ENCODE data around the gene CCDC107.
"Not testable (repeated sequence)": the region's sequence is repeated elsewhere in the genome, so short reads cannot be mapped to it uniquely, and the experiment has no call there.

Gene CCDC107

GRCh38 chr9:35658137-35658967 is at the start of gene CCDC107:
Gene CCDC107 (plus strand): TSS chr9:35658292. CDS start chr9:35658380, 88 bp downstream.
- DNase-seq: peak; percentile 93

- peak; percentile 82 for DNase-seq
These were observed 48.9 kb upstream of the CCDC107 start for GRCh38 chr9:35609001-35609819.

DNA sequence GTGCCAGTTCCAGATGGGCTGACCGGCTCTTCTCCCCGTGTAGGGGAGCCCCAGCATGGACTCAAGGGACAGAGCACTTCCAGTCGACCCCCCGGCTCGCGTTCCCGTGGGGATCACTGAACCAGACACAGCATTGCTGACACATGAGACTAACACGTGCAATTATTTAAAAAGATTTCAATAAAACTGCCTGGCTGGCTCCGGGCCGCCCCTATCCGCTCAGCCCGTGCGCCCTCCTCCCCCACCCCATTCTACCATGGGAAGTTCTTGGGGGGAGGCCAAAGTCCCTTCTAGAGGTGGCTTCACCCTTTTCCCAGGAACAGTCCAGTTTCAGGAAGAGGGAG is 48.3 kb upstream of the CCDC107 start:
- peak; percentile 31 for DNase-seq

- peak; percentile 31 for DNase-seq
These were observed 46.8 kb upstream of the CCDC107 start for GRCh38 chr9:35611230-35611797.

DNA sequence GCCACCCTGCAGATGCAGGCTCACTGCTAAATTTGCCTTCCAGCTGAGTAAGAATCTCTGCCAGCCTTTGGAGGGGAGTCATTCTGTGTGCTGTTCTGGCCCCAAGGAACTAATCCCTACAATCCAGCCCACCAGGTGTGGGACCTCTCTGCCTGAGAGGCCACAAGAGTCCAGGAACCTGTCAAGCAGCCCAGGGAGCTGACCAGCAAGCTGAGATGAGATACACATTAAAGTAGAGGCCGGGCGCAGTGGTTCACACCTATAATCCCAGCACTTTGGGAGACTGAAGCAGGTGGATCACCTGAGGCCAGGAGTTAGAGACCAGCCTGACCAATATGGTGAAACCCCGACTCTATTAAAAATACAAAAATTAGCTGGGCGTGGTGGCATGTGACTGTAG is 46.0 kb upstream of the CCDC107 start:
- DNase-seq: not testable (repeated sequence)

DNA sequence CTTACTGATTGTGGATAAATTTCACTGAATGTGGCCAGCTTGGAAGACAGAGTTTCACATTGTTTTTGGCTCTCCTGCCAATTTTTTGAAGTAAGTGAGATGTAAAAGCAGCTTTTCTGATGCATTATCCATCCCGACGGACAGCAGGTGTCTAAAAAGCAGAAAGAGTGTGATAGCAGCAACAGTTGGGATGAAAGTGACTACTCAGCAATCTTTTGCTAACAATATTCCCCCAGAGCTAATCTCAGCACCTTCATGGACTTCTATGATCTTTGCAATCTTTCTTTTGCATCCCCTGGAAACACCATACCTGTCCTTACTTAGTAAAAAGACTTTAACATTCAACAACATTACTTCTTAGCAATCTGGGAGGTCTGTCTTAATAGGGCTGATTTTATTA is 45.2 kb upstream of the CCDC107 start:
- DNase-seq: no peak

DNA sequence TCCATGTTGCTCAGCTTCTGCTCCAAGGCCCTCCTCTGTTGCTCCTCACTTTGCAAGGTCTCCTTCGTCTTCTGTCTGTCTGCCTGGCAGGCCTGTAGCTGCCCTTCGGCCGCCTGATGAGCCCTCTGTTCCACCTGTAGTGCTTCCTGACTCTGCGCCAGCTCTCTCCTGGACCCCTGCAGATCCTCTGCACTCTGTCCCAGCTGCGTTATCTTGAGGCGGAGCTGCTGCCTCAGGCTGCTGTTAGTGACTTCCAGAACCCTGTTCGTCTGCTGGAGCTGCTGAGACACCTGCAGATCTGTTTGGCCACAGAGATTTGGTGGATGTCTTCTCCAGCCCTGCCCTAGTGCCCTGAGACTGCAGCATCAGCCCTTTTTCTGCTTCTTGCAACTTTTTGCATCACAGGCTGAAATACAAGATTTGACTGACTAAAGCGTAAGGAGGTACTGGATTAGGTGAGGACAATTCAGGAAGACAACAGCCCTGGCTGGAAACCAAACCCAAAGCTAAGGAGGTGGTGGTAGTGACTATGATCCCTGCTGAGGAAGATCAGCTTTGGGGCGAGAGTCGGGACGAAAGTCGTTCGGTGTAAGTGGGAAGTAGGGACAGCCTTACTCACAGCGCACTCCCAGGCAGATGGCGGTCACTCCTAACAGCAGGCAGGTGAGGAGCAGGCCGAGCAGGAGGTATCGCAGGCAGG is 42.0 kb upstream of the CCDC107 start:
- DNase-seq: no peak

DNA sequence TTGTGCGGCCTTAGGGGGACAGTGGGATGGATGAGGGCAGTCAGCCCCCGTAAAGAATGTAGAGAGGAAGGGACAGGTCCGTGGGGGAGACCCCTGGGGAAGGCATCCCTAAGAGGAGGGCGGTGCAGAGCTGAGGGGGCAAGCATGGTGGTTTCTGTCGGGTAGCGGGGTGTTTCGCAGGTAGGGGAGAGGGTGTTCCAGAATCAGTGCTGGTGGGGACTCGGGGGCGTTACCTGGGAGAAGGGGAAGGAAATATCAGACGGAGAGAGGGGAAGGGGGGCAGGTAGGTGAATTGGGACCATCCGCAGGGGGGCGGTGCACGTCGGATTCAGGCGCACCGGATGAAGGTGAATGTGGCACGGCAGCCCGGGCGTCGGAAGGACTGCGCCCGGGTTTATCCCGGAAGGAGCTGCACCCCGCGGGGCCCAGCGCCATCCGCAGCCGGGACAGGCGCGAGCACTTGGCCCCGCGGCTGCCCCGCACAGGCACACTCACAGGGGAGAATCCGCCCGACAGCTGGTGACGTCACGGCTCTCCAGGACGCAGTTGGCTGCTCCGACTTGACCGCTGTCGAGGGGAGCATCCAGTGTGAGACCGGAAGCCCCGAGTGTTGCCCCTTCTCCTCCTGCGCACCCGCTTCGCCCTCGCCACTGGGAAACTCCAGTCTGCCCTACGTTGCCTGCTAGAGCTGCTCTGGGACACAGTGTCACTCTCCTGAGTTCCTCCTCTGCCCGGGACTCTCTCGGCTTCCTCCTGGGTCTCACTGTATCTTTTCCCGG is 41.2 kb upstream of the CCDC107 start:
- DNase-seq: peak; percentile 58

- DNase-seq: no peak
These were observed 40.5 kb upstream of the CCDC107 start for GRCh38 chr9:35617548-35617947.

DNA sequence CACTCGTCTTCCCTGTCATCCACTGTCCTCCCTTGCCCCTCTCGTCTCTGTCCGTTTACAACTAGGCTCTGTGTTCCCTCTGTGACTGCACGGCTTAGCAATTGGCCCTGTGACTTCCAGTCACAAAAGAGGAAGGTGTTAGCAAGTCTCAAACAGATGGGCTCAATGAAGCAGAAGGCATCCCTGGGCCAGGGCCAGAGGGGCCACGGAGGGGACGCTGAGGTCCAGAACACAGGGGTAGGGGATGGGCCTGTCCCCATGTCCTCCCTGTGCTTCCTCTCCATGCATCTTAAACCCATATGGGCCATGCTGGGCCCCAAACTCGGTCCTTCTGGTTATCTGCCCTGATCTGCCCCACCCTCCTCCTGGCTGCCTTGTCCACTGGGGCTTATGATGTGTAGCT is 39.8 kb upstream of the CCDC107 start, which contains the start of gene CD72:
TSS of gene CD72 (minus strand) at position 89 of the 403 bp plus-strand sequence. CDS start 110 bp downstream, outside the sequence.
- DNase-seq: no peak

DNA sequence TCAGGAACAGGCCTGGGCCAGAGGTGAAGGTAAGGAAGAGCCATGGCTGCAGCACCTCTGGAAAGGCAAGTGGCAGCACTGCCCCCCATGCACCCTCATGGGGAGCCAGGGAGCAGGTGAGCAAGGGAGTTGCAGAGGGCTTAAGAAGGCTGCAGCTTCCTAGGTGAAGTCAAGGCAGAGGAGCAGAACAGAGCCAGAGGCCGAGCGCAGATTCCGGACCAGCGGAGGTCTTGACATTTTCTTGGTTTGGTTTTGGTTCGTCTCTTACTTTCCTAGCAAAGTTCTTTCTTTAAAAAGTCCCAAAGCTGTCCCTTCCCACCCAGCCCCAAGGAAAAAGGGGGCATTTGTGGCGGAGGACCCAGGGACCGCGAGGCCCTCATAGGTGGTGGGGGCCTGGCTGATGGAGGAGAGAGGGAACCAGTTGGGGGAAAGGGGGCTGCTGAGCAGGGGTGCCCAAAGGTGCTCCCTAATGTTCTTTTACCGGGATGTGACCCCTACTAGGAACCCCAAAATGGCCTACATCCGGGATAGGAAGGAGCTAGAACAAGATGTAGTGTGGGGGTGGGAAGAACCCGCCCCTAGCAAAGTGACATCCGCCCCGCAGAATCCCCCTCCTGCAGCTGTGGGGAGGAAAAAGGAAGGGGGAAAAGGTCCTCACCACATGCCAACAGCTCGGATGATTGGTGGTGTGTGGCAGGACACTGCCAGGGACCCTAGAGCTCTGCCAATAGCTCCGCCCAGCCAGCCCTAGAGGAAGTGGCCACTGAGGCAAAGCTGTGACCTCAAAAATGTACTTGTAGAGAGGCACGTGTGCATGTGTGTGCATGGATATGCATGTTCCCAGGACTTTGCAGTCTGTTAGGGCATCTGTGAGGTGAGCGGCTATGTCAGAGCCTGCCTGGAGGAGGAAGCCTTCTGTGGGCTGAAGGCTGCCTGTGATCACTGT is 39.0 kb upstream of the CCDC107 start:
- DNase-seq: peak; percentile 31

GRCh38 chr9:35619800-35620158 is 38.3 kb upstream of the CCDC107 start:
- DNase-seq: no peak

GRCh38 chr9:35627575-35627974 is 30.5 kb upstream of the CCDC107 start:
- no peak for DNase-seq

- DNase-seq: no peak
These were observed 29.6 kb upstream of the CCDC107 start for GRCh38 chr9:35628389-35628991.

GRCh38 chr9:35629597-35629996 is 28.5 kb upstream of the CCDC107 start:
- DNase-seq: no peak

DNA sequence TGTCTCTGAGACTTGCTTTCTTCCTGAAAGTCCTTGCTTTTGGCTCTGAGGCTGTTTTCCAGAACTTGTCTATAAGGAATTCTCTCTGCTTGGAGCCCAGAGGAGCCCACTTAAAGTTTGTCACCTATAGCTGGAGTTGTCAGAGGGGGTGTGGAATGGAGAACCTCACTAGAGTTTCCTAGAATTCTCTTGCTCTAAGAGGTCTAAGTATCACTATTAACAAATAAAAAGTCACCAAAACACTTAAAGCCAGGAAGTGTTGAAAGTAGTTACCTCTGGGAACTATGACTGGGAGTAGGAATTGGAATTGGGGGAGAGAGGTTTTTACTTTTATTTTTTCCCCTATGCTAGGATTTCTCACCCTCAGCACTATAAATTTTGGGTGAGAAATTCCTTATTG is 22.4 kb upstream of the CCDC107 start:
- no peak for DNase-seq

GRCh38 chr9:35636135-35636876 is 21.8 kb upstream of the CCDC107 start:
- no peak for DNase-seq

- DNase-seq: not testable (repeated sequence)
These were observed 21.2 kb upstream of the CCDC107 start for GRCh38 chr9:35636877-35637246.

GRCh38 chr9:35637427-35637955 is 20.6 kb upstream of the CCDC107 start:
- DNase-seq: not testable (repeated sequence)

DNA sequence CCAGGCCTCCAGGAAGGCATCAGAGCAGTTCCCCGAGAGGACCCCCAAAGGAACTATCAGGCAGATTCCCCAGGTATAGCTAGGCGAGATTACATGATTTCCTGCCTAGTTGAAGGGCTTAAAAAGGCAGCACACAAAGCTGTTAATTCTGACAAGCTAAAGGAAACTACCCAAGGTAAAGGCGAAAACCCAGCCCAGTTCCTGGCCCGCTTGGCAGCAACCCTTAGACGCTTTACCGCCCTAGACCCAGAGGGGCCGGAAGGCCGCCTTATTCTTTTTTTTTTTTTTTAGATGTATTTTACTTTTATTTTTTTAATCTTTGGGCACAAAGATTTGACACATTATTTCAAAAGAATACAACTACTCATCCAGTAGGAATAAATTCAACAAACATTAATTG is 19.3 kb upstream of the CCDC107 start:
- not testable (repeated sequence) for DNase-seq
